OCI-LY1 (cell line): ENCODE measurements around the gene RPL12.

ENCODE experiments used
- CTCF ChIP-seq: fragments of 200-600 bp; sonication (generic), shearing (Covaris generic); IDR thresholded peaks from 2 replicates; pipeline ENCODE4 v1.5.1; 2017; ENCODE audit warnings: mild to moderate bottlenecking, antibody characterized with exemption, low read length, moderate library complexity, mixed read lengths
- EZH2 ChIP-seq: fragments of 200-600 bp; sonication (generic), shearing (Covaris generic); IDR thresholded peaks from 2 replicates; pipeline ENCODE4 v1.8.0; 2017; ENCODE audit warnings: borderline replicate concordance, mixed run types, mild to moderate bottlenecking, antibody characterized with exemption, low read length, moderate library complexity, mixed read lengths

GRCh38 chr9:127415657-127416056 is 35.5 kb downstream of the RPL12 start:
- TF ChIP-seq CTCF (no peak), EZH2 (no peak)
